Fibroblast of the aortic adventitia (primary cell): ENCODE measurements around the gene DNAJC10. TPM values are rescaled to one million over a fixed set of nuclear protein-coding genes. Genes with fewer than 3 reads are reported as not detected.
"Not testable (repeated sequence)": the region's sequence is repeated elsewhere in the genome, so short reads cannot be mapped to it uniquely, and the experiment has no call there.

Experiments used
- DNase-seq: peaks from one replicate; pipeline ENCODE4 v3.0.0-alpha.2; 2010; ENCODE audit warnings: low read depth
- H3K4me3 ChIP-seq: 2 replicates; pipeline ENCODE4 v1.5.1; 2011; ENCODE audit warnings: low read depth, mild to moderate bottlenecking, control low read depth, low read length, moderate library complexity
- CTCF ChIP-seq: IDR thresholded peaks from 2 replicates; pipeline ENCODE4 v1.5.1; 2011; ENCODE audit warnings: mild to moderate bottlenecking, low read length, control low read depth, inconsistent platforms; ENCODE audit not compliant: insufficient read depth
- total RNA-seq: library from RNA; depleted of rRNA; stranded (reverse); fragments of >200 nt; gene quantifications from 2 replicates; pipeline ENCODE4 v1.2.3, GENCODE V29; 2012; ENCODE audit warnings: low replicate concordance

The DNAJC10 gene
- total RNA-seq, 1 donor: 184 TPM

- no peak overlapping the region for H3K4me3 ChIP-seq
- no peak for DNase-seq
- TF ChIP-seq CTCF: no peak
Observed at GRCh38 chr2:182718459-182718858, 2.4 kb downstream of the DNAJC10 start.

DNA sequence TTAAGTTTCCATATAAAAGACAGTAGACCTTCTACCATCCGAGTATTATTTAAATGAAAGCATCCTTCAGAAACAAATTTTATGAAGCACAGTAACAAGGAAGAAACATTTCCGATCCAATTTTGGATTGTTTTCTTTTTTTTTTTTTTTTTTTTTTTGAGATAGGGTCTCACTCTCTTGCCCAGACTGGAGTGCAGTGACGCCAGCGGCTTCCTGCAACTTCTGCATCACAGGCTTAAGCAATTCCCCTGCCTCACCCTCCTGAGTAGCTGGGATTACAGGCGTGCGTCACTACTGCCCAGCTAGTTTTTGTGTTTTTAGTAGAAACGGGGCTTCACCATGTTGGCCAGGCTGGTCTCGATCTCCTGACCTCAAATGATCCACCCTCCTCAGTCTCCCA is 3.1 kb downstream of the DNAJC10 start:
- not testable (repeated sequence) for H3K4me3 ChIP-seq, DNase-seq

DNA sequence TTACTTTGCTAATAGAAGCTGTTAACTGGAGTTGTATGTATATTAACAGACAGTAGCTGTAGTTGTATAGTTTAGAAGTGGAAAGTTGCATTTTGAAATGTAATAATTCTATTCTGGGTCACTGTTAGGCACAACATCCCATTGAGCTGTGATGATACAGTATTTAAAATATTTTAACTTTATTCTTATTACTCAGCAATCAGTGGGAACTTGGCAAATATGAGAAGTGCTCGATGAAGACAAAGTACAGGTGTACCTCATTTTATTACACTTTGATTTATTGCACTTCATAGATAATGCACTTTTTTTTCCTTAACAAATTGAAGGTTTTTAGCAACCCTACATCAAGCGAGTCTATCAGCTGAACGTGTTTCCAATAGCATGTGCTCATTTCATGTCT is 8.6 kb downstream of the DNAJC10 start:
- no peak for TF ChIP-seq CTCF
- H3K4me3 ChIP-seq: no peak overlapping the region
- DNase-seq: no peak

GRCh38 chr2:182726473-182726872 is 10.4 kb downstream of the DNAJC10 start:
- no peak overlapping the region for H3K4me3 ChIP-seq
- TF ChIP-seq CTCF: no peak
- no peak for DNase-seq

GRCh38 chr2:182728014-182728413 is 12.0 kb downstream of the DNAJC10 start:
- TF ChIP-seq CTCF: no peak
- no peak for DNase-seq
- no peak overlapping the region for H3K4me3 ChIP-seq

DNA sequence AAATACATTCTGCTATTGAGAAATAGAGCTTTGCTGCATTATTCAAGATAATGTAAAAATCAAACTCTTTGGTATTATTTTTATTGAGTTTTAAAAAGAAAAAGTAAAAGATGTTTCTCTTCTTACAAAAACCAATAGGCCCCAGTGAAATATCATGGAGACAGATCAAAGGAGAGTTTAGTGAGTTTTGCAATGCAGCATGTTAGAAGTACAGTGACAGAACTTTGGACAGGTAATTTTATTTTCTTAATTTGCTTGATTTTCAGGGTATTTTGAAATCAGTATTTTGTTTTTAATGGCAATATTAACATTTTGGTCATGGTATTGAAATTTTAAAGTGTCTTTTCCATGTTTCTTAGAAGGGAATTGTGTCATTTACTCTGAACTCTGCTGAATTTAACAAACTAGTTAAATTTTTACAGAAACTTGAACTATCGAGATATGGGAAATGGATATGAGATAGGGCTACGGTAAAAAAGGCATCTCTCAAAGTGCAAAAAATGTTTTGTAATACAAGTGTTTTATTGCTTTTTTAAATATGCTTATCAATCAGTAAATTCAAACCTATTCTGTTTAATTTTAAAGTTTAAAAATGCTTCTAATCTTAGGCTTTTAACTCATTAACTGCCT is 13.8 kb downstream of the DNAJC10 start:
- no peak for DNase-seq
- TF ChIP-seq CTCF: no peak
- no peak overlapping the region for H3K4me3 ChIP-seq

DNA sequence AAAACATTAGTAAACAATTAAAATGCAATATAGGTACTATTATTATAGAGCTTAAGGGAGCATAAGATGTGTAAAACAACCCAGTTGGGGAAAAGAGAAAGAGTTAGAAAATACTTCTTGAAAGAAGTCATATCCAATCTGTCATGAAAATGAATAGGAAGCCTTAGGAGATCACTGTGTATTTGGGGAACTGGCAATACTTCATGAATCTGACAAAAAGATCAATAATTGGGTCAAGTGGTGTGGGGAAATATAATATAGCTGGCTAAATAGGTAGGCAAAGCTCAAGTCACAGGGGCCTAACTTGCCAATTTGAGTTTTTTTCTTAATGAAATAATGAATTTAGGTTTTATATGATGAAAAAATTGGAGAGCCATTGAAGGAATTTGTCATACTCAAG is 14.4 kb downstream of the DNAJC10 start:
- DNase-seq: no peak
- no peak for TF ChIP-seq CTCF
- no peak overlapping the region for H3K4me3 ChIP-seq
